Natural killer cell (primary cell): Measurements from ENCODE around the gene RYR2. TPM values are rescaled to one million over a fixed set of nuclear protein-coding genes. Genes with fewer than 3 reads are reported as not detected.

Source experiments
- ATAC-seq, 3 donors: fragments of 150-1000 bp in 2 of 3; fragments of 200-7000 bp in 1 of 3; cut with Tn5 transposase; 1 replicate in 1 of 3; 2 replicates in 2 of 3; pipeline ENCODE4 v1.10.0; 2021; ENCODE audit warnings: mild to moderate bottlenecking in 2 of 3, moderate library complexity in 2 of 3
- DNase-seq, 2 donors: peaks; one replicate each; pipeline versions ENCODE4 v3.0.0 to v3.0.0-alpha.2; 2013 to 2021; ENCODE audit warnings: mixed read lengths in 1 of 2
- H3K27ac ChIP-seq: one replicate; pipeline ENCODE4 v1.5.1; 2013; ENCODE audit warnings: mild to moderate bottlenecking, low read length
- H3K27me3 ChIP-seq: one replicate; pipeline ENCODE4 v1.6.1; 2013; ENCODE audit warnings: low read length; ENCODE audit not compliant: control insufficient read depth, insufficient read depth
- H3K36me3 ChIP-seq: one replicate; pipeline ENCODE4 v1.6.1; 2013; ENCODE audit warnings: low read length; ENCODE audit not compliant: control insufficient read depth, insufficient read depth
- H3K4me1 ChIP-seq: one replicate; pipeline ENCODE4 v1.6.1; 2013; ENCODE audit warnings: low read length; ENCODE audit not compliant: control insufficient read depth, insufficient read depth
- H3K4me3 ChIP-seq: one replicate; pipeline ENCODE4 v1.5.1; 2013; ENCODE audit warnings: low read length
- H3K9me3 ChIP-seq: one replicate; pipeline ENCODE4 v1.6.1; 2013; ENCODE audit warnings: low read length; ENCODE audit not compliant: control insufficient read depth, insufficient read depth
- H3K27ac Mint-ChIP-seq, 2 donors: one replicate each; pipeline ENCODE4 v1.8.0; 2022; ENCODE audit warnings: mild to moderate bottlenecking in 2 of 2, mixed read lengths in 2 of 2, moderate library complexity in 1 of 2
- H3K27me3 Mint-ChIP-seq, 2 donors: one replicate each; pipeline ENCODE4 v1.8.0; 2022; ENCODE audit warnings: low read depth in 2 of 2, mixed read lengths in 2 of 2
- H3K36me3 Mint-ChIP-seq: one replicate; pipeline ENCODE4 v1.8.0; 2022; ENCODE audit warnings: mixed read lengths
- H3K4me1 Mint-ChIP-seq, 2 donors: one replicate each; pipeline ENCODE4 v1.8.0; 2022; ENCODE audit warnings: mixed read lengths in 2 of 2
- H3K4me3 Mint-ChIP-seq: one replicate; pipeline ENCODE4 v1.8.0; 2022; ENCODE audit warnings: mild to moderate bottlenecking, moderate library complexity, mixed read lengths
- H3K9me3 Mint-ChIP-seq, 2 donors: one replicate each; pipeline ENCODE4 v1.8.0; 2022; ENCODE audit warnings: mixed read lengths in 2 of 2
- WGBS: methylation state at CpG from one replicate; pipeline ENCODE4 v1.1.7; 2013; ENCODE audit warnings: missing lambda C conversion rate; ENCODE audit not compliant: insufficient coverage; 5-methylcytosine and 5-hydroxymethylcytosine counted together
- intact Hi-C: fragments of 100-400 bp; cut with micrococcal nuclease; formaldehyde crosslinking; loops from one replicate; pipeline ENCODE4 v1.14.2; 2022
- total RNA-seq, 4 donors: library from RNA; stranded (reverse); fragments of 120-200 nt in 1 of 4; gene quantifications; one replicate each; pipeline versions ENCODE4 v1.2.3 to v1.2.4, GENCODE V29; 2013 to 2022
- TF ChIP-seq, protein P1 (sequence below): fragments of 200-600 bp; IDR thresholded peaks from one replicate; pipeline ENCODE4 v1.8.0; 2022; ENCODE audit warnings: antibody characterized with exemption

The RYR2 gene
- total RNA-seq, 3 donors from 2014 or later (not counting 1 experiment from before 2014, with no cell fraction given) = 0.13 to 1.2 (median 0.38) TPM

DNA sequence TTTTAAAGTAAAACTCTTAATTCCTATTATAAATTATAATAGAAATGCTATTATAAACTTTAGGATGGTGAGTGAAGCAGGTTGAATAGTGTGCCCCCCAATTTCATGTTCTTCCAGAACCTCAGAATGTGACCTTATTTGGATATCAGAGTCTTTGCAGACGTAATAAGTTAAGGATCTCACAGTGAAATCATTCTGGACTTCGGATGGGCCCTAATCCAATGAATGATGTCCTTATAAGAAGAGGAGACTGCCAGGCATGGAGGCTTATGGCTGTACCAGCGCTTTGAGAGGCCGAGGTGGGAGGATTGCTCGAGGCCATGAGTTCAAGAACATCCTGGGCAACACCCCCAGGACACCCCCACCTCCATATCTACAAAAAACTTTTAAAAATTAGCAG is 28.4 kb upstream of the RYR2 start:
- Mint-ChIP-seq H3K9me3 (peaks cover 0 to 4% of the 10 kb centered on the region in 2 donors), H3K36me3 (no peaks in the 10 kb centered on the region), H3K4me3 (no peak overlapping the region), H3K27ac (no peak overlapping the region), H3K27me3 (no peaks in the 10 kb centered on the region), H3K4me1 (no peaks in the 10 kb centered on the region)
- ATAC-seq (no peak), DNase-seq (no peak)
- TF ChIP-seq, protein P1, sequence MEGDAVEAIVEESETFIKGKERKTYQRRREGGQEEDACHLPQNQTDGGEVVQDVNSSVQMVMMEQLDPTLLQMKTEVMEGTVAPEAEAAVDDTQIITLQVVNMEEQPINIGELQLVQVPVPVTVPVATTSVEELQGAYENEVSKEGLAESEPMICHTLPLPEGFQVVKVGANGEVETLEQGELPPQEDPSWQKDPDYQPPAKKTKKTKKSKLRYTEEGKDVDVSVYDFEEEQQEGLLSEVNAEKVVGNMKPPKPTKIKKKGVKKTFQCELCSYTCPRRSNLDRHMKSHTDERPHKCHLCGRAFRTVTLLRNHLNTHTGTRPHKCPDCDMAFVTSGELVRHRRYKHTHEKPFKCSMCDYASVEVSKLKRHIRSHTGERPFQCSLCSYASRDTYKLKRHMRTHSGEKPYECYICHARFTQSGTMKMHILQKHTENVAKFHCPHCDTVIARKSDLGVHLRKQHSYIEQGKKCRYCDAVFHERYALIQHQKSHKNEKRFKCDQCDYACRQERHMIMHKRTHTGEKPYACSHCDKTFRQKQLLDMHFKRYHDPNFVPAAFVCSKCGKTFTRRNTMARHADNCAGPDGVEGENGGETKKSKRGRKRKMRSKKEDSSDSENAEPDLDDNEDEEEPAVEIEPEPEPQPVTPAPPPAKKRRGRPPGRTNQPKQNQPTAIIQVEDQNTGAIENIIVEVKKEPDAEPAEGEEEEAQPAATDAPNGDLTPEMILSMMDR = no peak
- no peak overlapping the region for H3K27ac ChIP-seq
- intact Hi-C loops = no loop called here
- no peaks in the 10 kb centered on the region for H3K36me3 ChIP-seq
- no peaks in the 10 kb centered on the region for H3K4me1 ChIP-seq
- H3K4me3 ChIP-seq = no peak overlapping the region
- no peaks in the 10 kb centered on the region for H3K27me3 ChIP-seq
- no peaks in the 10 kb centered on the region for H3K9me3 ChIP-seq
- 87% methylated on average over 5 of the region's 5 CpGs for WGBS

DNA sequence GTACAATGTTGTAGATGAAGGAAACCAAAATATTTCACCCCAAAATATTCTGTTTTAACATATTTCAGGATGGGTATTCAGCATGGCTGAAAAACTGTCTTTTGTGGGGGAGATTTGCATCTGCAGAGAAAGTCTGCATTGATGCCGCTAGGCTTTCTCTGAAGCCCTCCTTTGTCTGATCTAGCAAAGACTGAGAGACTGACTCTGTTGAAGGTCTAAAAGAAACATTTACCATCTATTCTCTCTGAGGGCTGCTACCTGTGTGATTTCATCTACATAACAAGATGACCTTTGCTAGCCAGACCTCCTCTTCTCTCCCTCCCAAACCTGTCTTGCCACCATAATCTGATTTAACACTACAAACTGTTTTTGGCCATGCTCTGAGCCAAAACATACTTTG is 25.4 kb upstream of the RYR2 start:
- H3K27me3 ChIP-seq = no peaks in the 10 kb centered on the region
- no peaks in the 10 kb centered on the region for H3K36me3 Mint-ChIP-seq
- H3K9me3 ChIP-seq = no peaks in the 10 kb centered on the region
- ATAC-seq = no peak
- H3K27ac ChIP-seq = no peak overlapping the region
- peaks cover 0 to 4% of the 10 kb centered on the region in 2 donors for H3K9me3 Mint-ChIP-seq
- H3K4me3 Mint-ChIP-seq = no peak overlapping the region
- H3K27me3 Mint-ChIP-seq = no peaks in the 10 kb centered on the region
- 28% methylated on average over 1 of the region's 1 CpG for WGBS
- no peak for DNase-seq
- no peak overlapping the region for H3K4me3 ChIP-seq
- TF ChIP-seq, protein P1 = no peak
- H3K4me1 ChIP-seq = no peaks in the 10 kb centered on the region
- intact Hi-C loops = no loop called here
- no peak overlapping the region for H3K27ac Mint-ChIP-seq
- H3K36me3 ChIP-seq = no peaks in the 10 kb centered on the region
- no peaks in the 10 kb centered on the region for H3K4me1 Mint-ChIP-seq

DNA sequence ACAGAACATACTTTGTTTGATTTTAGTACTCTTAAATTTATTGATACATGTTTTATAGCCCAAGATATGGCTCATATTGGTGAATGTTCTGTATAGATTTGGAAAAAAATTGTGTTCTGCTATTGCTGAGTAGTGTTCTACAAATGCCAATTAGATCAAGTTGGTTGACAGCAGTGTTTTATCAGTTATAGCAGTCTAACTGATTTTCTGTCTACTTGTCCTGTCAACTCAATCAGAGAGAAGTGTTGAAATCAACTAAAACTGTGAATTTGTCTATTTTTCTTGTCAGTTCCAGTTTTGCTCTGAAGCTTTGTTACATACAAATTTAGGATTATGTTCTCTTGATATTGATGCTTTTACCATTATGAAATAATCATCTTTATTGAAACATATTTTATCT is 23.1 kb upstream of the RYR2 start:
- H3K27me3 ChIP-seq = no peaks in the 10 kb centered on the region
- no peak overlapping the region for H3K27ac ChIP-seq
- ATAC-seq = no peak
- intact Hi-C loops = no loop called here
- H3K4me1 Mint-ChIP-seq = no peaks in the 10 kb centered on the region
- H3K4me3 ChIP-seq = no peak overlapping the region
- DNase-seq = no peak
- H3K9me3 ChIP-seq = no peaks in the 10 kb centered on the region
- H3K27me3 Mint-ChIP-seq = no peaks in the 10 kb centered on the region
- H3K36me3 ChIP-seq = no peaks in the 10 kb centered on the region
- peaks cover 0 to 4% of the 10 kb centered on the region in 2 donors for H3K9me3 Mint-ChIP-seq
- no peaks in the 10 kb centered on the region for H3K36me3 Mint-ChIP-seq
- H3K27ac Mint-ChIP-seq = no peak overlapping the region
- no peaks in the 10 kb centered on the region for H3K4me1 ChIP-seq
- no peak overlapping the region for H3K4me3 Mint-ChIP-seq
- TF ChIP-seq, protein P1 = no peak

DNA sequence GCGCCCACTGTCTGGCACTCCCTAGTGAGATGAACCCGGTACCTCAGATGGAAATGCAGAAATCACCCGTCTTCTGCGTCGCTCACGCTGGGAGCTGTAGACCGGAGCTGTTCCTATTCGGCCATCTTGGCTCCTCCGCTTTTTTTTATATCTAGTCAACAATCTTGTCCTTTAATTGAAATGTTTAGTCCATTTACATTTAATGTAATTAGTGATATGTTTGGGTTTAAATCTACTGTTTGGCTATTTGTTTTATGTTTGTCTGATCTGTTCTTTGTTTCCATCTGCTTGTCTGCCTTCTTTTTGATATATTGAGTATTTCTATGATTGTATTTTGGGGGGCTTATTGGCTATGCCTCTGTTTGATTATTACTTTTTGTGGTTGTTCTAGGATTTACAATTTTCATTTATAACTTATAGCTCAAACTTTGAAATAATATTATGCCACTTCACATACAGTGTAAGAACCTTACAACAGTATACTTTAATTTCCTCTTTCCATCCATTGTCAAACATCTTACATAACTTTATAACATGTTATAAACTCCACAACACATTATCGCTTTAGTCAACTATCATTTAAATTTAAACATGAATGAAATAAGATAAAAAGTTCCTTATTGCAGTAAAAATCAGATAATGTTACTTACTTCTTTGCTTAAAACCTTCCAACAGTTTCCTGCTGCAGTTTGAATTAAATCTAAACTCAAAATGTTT is 16.5 kb upstream of the RYR2 start:
- TF ChIP-seq, protein P1 = no peak
- Histone ChIP-seq H3K4me3 (no peak overlapping the region), H3K4me1 (no peaks in the 10 kb centered on the region), H3K9me3 (no peaks in the 10 kb centered on the region), H3K27ac (no peak overlapping the region), H3K27me3 (peaks cover 2% of the 10 kb centered on the region), H3K36me3 (no peaks in the 10 kb centered on the region)
- WGBS = 100% methylated on average over 1 of the region's 10 CpGs
- Mint-ChIP-seq H3K27ac (no peak overlapping the region), H3K36me3 (peaks cover 7% of the 10 kb centered on the region), H3K9me3 (peaks cover 4 to 11% of the 10 kb centered on the region in 2 donors), H3K4me3 (no peak overlapping the region), H3K27me3 (peaks cover 0 to 8% of the 10 kb centered on the region in 2 donors), H3K4me1 (no peaks in the 10 kb centered on the region)
- intact Hi-C loops = no loop called here
- DNase-seq (no peak), ATAC-seq (no peak)
